NCI-H345 (cell line): Measurements from ENCODE around the gene APBB1.

ENCODE experiments used
- DNase-seq: peaks from one replicate; lab custom pipeline; 2025; lab: John Stamatoyannopoulos, UW

The APBB1 gene

GRCh38 chr11:6391537-6392134 lies 27.3 kb downstream of the APBB1 start:
- peak; percentile 12 for DNase-seq

DNA sequence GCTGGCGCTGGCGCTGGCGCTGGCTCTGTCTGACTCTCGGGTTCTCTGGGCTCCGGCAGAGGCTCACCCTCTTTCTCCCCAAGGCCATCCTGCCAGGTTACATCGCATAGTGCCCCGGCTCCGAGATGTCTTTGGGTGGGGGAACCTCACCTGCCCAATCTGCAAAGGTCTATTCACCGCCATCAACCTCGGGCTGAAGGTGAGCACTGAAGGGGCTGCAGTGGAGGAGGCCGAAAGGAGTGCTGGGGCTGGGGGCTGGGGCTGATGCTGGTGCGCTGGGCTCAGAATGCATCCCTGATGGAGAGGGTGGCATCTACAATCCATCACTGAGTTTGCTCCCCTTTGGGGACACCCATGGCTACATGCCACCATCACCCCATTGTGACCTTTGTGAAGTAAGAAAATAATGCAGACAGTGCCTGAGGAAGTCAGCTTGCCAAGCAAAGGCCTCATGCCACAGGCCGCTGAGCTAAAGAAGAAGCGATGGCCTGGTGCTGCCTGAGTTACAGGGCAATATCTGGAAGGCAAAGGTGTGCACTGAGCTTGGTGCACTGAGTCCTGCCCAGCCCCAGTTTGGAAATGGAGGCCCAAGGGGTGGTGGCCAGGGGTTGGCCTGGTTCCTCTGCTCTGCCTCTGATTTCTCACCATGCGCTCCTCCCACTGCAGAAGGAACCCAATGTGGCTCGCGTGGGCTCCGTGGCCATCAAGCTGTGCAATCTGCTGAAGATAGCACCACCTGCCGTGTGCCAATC lies 28.0 kb downstream of the APBB1 start:
- DNase-seq = no peak

DNA sequence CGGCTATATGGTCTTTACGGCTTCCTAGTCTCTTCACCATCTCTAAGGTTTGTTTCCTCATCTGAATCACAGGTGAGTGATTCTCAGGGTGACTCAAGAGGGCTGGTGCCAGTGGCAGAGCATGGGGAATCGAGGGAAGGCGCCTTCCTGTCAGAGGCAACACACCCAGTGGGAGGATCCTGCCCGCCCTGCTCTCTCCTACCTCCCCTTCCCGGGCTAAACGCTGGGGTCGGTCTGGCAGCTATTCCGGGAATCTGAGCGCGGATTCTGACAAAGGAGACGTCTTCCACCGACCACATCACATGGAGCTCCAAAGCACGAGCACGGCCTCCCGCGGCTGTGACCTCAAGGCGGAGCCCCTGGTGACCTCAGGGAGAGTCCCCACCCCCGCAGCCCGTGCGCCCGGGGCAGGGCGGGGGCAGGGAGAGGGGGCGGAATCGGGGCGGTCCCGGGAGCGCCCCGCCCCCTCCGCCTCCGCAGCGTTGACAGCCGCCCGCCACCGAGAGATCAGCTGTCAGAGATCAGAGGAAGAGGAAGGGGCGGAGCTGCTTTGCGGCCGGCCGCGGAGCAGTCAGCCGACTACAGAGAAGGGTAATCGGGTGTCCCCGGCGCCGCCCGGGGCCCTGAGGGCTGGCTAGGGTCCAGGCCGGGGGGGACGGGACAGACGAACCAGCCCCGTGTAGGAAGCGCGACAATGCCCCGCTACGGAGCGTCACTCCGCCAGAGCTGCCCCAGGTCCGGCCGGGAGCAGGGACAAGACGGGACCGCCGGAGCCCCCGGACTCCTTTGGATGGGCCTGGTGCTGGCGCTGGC lies 28.8 kb downstream of the APBB1 start, which contains the start of gene SMPD1:
Gene SMPD1, plus strand, starts transcription at position 570 of the 813 bp plus-strand sequence. Its CDS starts 125 bp downstream, at position 695.
- peak; percentile 92 for DNase-seq

GRCh38 chr11:6388748-6389147 lies 30.1 kb downstream of the APBB1 start:
- no peak for DNase-seq

GRCh38 chr11:6387811-6388599 lies 30.9 kb downstream of the APBB1 start:
- DNase-seq = no peak

DNA sequence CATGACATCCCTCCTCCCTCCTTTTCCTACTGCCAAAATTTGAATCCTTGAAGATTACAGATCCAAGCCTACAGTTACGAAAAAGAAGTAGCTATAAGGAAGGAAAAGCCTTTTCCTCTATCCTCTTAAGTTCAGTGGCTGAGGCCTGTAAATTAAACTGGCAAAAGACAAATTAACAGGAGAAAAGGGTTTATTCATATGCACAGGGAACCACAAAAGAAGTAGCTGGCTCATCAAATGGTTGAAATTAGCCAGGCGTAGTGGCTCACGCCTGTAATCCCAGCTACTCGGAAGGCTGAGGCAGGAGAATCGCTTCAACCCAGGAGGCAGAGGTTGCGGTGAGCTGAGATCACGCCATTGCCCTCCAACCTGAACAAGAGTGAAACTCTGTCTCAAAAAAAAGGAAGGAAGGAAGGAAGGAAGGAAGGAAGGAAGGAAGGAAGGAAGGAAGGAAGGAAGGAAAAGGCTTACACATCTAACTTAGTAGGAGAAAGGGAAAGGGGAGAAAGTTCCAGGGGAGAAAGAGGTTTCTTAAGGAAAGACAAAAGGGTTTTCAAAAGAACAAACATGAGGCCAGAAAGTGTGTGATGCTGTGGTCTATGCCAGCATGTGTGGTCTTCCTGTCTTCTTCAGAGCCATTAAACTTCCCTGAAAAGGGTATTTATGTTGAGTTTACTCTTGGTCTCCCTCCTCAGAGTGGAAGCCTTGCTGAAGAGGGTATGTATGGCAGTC lies 33.7 kb downstream of the APBB1 start:
- DNase-seq = no peak

- DNase-seq = no peak
Measured at GRCh38 chr11:6378640-6378989, 40.3 kb downstream of the APBB1 start.

- no peak for DNase-seq
Measured at GRCh38 chr11:6377902-6378639, 40.8 kb downstream of the APBB1 start.

- DNase-seq = no peak
Measured at GRCh38 chr11:6371825-6372224, 47.1 kb downstream of the APBB1 start.

- no peak for DNase-seq
Measured at GRCh38 chr11:6365659-6366058, 53.2 kb downstream of the APBB1 start.

GRCh38 chr11:6362873-6363678 lies 55.8 kb downstream of the APBB1 start:
- peak; percentile 64 for DNase-seq

- no peak for DNase-seq
Measured at GRCh38 chr11:6362185-6362872, 56.6 kb downstream of the APBB1 start.

- no peak for DNase-seq
Measured at GRCh38 chr11:6360183-6360582, 58.7 kb downstream of the APBB1 start.

DNA sequence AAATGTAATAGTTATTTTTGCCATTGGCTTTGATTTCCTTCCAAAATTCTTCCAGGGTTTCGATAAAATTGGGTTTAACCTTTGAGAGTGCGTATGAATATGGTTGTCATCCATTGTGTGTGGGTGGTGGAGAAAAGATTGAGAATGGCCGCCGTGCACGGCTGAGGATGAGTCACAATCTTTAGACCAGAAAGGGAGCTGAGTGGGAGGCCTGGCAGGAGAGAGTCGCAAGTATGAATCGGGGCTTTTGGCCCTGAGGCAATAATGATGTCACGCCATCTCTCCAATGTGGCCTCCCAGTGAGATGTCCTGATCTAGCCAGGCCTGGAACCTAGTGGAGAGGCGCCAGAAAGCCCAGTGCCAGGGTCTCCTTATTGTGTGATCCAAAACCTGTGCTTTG lies 61.7 kb downstream of the APBB1 start:
- DNase-seq = no peak

- no peak for DNase-seq
Measured at GRCh38 chr11:6356503-6357055, 62.3 kb downstream of the APBB1 start.

DNA sequence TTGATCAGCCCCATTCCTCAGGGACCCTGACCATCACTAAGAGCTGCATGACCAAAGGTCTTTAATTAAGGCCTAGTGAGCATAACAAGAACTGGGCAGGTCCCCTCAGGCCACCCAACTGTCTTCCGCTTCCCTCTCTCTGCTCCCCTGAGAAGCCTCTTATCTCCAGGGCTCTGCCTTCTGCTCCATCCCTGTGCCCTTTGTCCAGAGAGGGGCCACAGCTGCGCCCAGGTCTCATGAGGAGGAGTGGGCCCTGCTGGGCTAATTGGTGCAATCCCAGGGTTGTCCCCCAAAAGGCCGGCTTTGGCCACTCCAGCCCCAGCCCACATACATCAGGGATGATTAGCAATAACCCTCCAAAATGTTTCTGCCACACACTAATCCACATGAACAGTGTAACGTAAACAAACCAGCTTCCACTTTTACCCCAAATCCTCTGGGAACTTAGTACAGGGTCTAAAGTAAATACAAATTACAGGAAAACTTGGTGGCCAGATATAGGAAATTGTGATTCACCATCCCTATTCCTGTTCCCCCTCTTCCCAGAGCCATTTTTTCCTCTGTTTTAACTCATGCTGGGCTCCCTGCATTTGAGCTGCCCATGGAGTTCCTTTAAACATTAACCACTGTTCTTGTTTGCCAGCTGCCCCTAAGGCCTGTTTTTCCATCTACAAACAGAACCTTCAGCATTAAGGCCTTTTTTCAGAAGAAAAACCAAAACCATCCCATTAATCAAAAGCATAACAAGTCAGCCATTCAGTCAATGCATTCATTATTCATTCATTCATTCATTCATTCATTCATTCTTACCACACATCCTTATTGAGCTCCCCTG lies 64.0 kb downstream of the APBB1 start:
- no peak for DNase-seq

- peak; percentile 82 for DNase-seq
Measured at GRCh38 chr11:6353367-6353987, 65.4 kb downstream of the APBB1 start.
